DND-41 (cell line): ENCODE measurements around the gene ACLY.

Experiments used
- EZH2 ChIP-seq: IDR thresholded peaks from 3 replicates; pipeline ENCODE4 v1.6.1; 2012; ENCODE audit warnings: borderline replicate concordance, low read depth, mild to moderate bottlenecking, moderate library complexity, low read length, inconsistent platforms; ENCODE audit not compliant: severe bottlenecking
- TF ChIP-seq, protein P1 (sequence below): IDR thresholded peaks from 2 replicates; pipeline ENCODE4 v1.5.1; 2012; ENCODE audit warnings: borderline replicate concordance, low read length, moderate library complexity, mild to moderate bottlenecking; ENCODE audit not compliant: poor library complexity, severe bottlenecking; ENCODE audit errors: extremely low read depth

DNA sequence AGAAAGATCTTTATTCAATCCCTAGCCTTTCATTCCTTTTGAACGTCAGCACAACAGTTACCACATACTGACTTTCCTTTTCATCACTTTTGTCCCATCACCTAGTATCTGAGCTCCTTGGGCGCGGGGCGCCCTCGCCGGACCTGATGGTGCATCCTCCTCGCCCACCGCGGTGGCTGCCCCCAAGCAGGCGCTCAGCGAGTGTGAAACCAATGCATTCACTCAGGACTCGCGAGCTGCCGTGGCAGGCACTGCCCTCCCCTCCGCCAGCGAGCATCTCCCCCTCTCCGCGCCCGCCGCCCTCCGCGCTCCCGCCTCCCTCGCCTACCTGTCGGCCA is 54.3 kb downstream of the ACLY start:
- TF ChIP-seq, protein P1, sequence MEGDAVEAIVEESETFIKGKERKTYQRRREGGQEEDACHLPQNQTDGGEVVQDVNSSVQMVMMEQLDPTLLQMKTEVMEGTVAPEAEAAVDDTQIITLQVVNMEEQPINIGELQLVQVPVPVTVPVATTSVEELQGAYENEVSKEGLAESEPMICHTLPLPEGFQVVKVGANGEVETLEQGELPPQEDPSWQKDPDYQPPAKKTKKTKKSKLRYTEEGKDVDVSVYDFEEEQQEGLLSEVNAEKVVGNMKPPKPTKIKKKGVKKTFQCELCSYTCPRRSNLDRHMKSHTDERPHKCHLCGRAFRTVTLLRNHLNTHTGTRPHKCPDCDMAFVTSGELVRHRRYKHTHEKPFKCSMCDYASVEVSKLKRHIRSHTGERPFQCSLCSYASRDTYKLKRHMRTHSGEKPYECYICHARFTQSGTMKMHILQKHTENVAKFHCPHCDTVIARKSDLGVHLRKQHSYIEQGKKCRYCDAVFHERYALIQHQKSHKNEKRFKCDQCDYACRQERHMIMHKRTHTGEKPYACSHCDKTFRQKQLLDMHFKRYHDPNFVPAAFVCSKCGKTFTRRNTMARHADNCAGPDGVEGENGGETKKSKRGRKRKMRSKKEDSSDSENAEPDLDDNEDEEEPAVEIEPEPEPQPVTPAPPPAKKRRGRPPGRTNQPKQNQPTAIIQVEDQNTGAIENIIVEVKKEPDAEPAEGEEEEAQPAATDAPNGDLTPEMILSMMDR = no peak
- TF ChIP-seq EZH2 = no peak
